ENCODE data around the gene MUC20.

Gene MUC20

DNA sequence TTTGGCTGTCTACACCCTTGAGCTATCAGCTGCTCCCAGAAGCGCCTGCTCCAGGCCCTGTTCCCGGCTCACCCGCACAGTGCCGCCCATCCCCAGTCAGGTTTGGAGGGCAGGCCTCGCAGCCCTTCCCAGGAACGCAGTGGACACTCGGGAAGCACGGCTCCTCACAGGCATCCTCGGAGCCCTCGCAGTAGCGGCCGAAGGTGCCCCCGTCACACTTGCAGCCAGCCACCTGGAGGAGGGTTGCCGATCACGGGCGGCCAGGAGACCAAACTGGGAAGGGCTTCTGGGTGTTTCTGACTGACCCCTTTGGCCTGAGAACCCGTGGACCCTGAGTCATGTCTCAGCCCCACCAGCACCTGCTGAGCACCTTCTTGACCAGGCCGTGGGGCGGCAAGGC, 33.4 kb downstream of the MUC20 start:
- no peak for DNase-seq (ENCODE audit: low spot score)
- no peak for TF ChIP-seq CTCF (IDR thresholded peaks at IDR 0.05; ENCODE audit: extremely low read depth, insufficient read depth, missing control alignments)
- in situ Hi-C loops (cut with MboI; ENCODE audit: low pct_unique_long_range_greater_than_20kb, low sequenced_read_pairs, unreplicated experiment) = loop anchor here (10.0 kb wide), 1 partner anchor 71 kb away; no protein-coding TSS in a partner anchor

GRCh38 chr3:195754906-195755305, 34.1 kb downstream of the MUC20 start:
- no peak for DNase-seq (ENCODE audit: low spot score)
- in situ Hi-C loops (cut with MboI; ENCODE audit: low pct_unique_long_range_greater_than_20kb, low sequenced_read_pairs, unreplicated experiment) = loop anchor here (10.0 kb wide), 1 partner anchor 70 kb away; no protein-coding TSS in a partner anchor

GRCh38 chr3:195755391-195755790, 34.6 kb downstream of the MUC20 start:
- TF ChIP-seq CTCF (IDR thresholded peaks at IDR 0.05; ENCODE audit: extremely low read depth, insufficient read depth, missing control alignments) = no peak
- in situ Hi-C loops (cut with MboI; ENCODE audit: low pct_unique_long_range_greater_than_20kb, low sequenced_read_pairs, unreplicated experiment) = loop anchor here (10.0 kb wide), 1 partner anchor 69 kb away; no protein-coding TSS in a partner anchor
- DNase-seq (ENCODE audit: low spot score) = no peak

More at GRCh38 chr3:195754906-195755305, 34.1 kb downstream of the MUC20 start:
- no peak for TF ChIP-seq CTCF (IDR thresholded peaks at IDR 0.05; ENCODE audit: extremely low read depth, insufficient read depth, missing control alignments)

DNA sequence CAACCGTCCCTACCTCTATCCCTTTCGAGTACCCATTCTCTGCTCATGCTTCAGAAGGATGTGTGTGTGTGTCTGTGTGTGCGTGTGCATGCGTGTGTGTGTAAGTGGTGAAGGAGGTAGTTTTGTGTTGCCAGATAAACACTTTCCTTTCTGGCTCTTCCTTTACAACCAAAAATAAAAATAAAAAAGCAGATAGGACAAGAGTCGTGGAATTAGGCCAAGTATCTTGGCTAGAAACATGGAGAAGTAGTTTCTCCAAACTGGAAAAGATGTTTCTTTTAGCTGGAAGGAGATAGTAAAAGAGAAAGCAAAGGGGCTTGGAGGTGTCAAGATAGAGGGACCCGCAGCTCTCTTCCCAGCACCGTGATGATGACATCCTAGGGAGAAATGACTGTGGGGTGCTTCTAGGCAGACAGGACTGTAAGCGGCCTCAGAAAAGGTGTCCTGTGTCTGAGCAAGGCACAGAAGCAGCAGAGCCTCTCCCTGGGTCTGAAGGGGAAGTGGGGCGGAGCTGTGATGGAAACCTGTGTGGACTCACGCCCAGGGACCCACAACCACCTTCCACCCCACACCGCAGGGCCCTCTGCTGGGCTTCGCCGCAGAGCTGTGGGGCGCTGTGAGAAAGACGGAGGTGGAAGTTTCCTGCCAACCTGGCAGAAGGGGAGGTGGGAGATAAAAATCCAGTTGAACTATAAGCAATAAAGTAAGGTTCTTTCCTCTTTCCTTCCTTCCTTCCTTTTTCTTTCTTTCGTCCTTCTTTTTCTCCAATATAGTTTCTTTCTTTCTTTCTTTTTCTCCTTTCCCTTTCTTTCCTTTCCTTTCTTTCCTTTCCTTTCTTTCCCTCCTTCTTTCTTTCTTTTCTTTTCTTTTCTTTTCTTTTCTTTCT, 35.3 kb downstream of the MUC20 start:
- no peak for TF ChIP-seq CTCF (IDR thresholded peaks at IDR 0.05; ENCODE audit: extremely low read depth, insufficient read depth, missing control alignments)
- DNase-seq (ENCODE audit: low spot score) = no peak
- in situ Hi-C loops (cut with MboI; ENCODE audit: low pct_unique_long_range_greater_than_20kb, low sequenced_read_pairs, unreplicated experiment) = loop anchor here (10.0 kb wide), 1 partner anchor 69 kb away; no protein-coding TSS in a partner anchor

- TF ChIP-seq CTCF (IDR thresholded peaks at IDR 0.05; ENCODE audit: extremely low read depth, insufficient read depth, missing control alignments) = no peak
- in situ Hi-C loops (cut with MboI; ENCODE audit: low pct_unique_long_range_greater_than_20kb, low sequenced_read_pairs, unreplicated experiment) = loop anchor here (10.0 kb wide), 1 partner anchor 67 kb away; no protein-coding TSS in a partner anchor
- DNase-seq (ENCODE audit: low spot score) = no peak
These were observed 36.6 kb downstream of the MUC20 start for GRCh38 chr3:195757438-195757770.

DNA sequence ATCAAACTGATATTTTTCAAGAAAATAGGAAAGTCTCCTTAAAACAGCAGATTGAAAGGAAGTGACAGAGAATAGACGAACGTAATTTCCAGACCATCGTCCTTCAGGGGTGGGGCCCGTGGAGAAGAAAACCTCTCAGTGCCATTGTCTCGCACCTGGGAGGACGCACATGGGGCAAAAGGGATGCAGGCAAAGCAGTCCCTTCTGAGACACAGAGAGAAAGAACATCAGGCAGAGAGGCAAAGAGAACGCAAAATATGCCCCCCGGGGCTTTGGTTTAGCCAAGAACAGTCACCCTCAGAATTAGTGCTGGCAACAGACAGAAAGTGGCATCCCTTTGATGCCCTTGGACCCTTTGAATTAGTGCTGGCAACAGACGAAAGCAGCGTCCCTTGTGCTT, 37.0 kb downstream of the MUC20 start:
- no peak for DNase-seq (ENCODE audit: low spot score)
- in situ Hi-C loops (cut with MboI; ENCODE audit: low pct_unique_long_range_greater_than_20kb, low sequenced_read_pairs, unreplicated experiment) = loop anchor here (10.0 kb wide), 1 partner anchor 67 kb away; no protein-coding TSS in a partner anchor
- TF ChIP-seq CTCF (IDR thresholded peaks at IDR 0.05; ENCODE audit: extremely low read depth, insufficient read depth, missing control alignments) = no peak

Measured in GM13977 (cell line).